Psoas muscle (tissue), 8 donors: ENCODE results near the gene RHOJ. TPM values are rescaled to one million over a fixed set of nuclear protein-coding genes. Genes with fewer than 3 reads are reported as not detected.
A peak's percentile ranks its signal among the peaks of the same experiment; 100 is the strongest.
"Not testable (repeated sequence)": the region's sequence is repeated elsewhere in the genome, so short reads cannot be mapped to it uniquely, and the experiment has no call there.

Experiments
- ATAC-seq, 4 donors: fragments of 200-7000 bp; cut with Tn5 transposase; one replicate each; pipeline ENCODE4 v1.9.1; 2020; ENCODE audit warnings: moderate library complexity in 3 of 4, mild to moderate bottlenecking in 2 of 4
- DNase-seq, 2 donors: peaks; one replicate each; pipeline ENCODE4 v3.0.0-alpha.2; 2020
- H3K27ac ChIP-seq: fragments of 200-600 bp; one replicate; pipeline ENCODE4 v1.8.0; 2022
- H3K27me3 ChIP-seq, 3 donors: fragments of 200-600 bp in 1 of 3; one replicate each; pipeline versions ENCODE4 v1.6.1 to v1.8.0; 2013 to 2022; ENCODE audit warnings: low read length in 2 of 3, mild to moderate bottlenecking in 2 of 3, moderate library complexity in 1 of 3; ENCODE audit not compliant: insufficient read depth in 3 of 3
- H3K36me3 ChIP-seq, 2 donors: fragments of 200-600 bp in 1 of 2; one replicate each; pipeline versions ENCODE4 v1.6.1 to v1.8.0; 2013 to 2022; ENCODE audit warnings: low read depth in 1 of 2, mild to moderate bottlenecking in 1 of 2, moderate library complexity in 1 of 2; ENCODE audit not compliant: insufficient read depth in 1 of 2
- H3K4me1 ChIP-seq: fragments of 200-600 bp; one replicate; pipeline ENCODE4 v1.8.0; 2022
- H3K4me3 ChIP-seq: fragments of 200-600 bp; one replicate; pipeline ENCODE4 v1.8.0; 2022; ENCODE audit warnings: mild to moderate bottlenecking
- H3K9me3 ChIP-seq: fragments of 200-600 bp; one replicate; pipeline ENCODE4 v1.8.0; 2022
- WGBS, 3 donors: extraction: QIAGEN DNeasy Blood & Tissue Kit; methylation state at CpG; one replicate each; pipeline versions ENCODE4 v1.1.6 to v1.1.7; 2013; 5-methylcytosine and 5-hydroxymethylcytosine counted together
- intact Hi-C, 2 donors: fragments of 100-400 bp; cut with DNase I; formaldehyde crosslinking; loops; one replicate each; pipeline versions ENCODE4 v1.11.0 to v1.14.2; 2022
- polyA plus RNA-seq, 3 donors: library from polyadenylated mRNA; stranded (reverse); fragments of 200-250 nt; gene quantifications; one replicate each; pipeline ENCODE4 v1.2.3, GENCODE V29; 2013
- total RNA-seq, 4 donors: library from RNA; stranded (reverse); fragmentation: NEBNext Ultra II Directional in 2 of 4; extraction: Animal tissue kit (Norgen Biotek cat#: 25700) in 2 of 4; gene quantifications; one replicate each; pipeline versions ENCODE4 v1.2.1 to v1.2.4, GENCODE V29; 2021 to 2023
- TF ChIP-seq, protein P1 (sequence below): fragments of 200-600 bp; IDR thresholded peaks from one replicate; pipeline ENCODE4 v1.8.0; 2022; ENCODE audit warnings: antibody characterized with exemption
- donor health status: healthy with polysubstance abuse.
- donor health status: DM: no; HTN: no; CAD: no; lungs with moderate emphysema.
- donor health status: Bipolar disorder and iron deficiency.
- donor health status: healthy.
- donor health status: DM: yes; HTN: yes; CAD: no.
- donor health status: DM: no; HTN: no; CAD: no.
- donor health status: DM: no; HTN: no; CAD: no.
- donor health status: DM: yes; HTN: yes; CAD: no.

RHOJ gene
- total and polyA plus RNA-seq, 7 donors, result 2.2 to 7.5 (median 3.7) TPM

DNA sequence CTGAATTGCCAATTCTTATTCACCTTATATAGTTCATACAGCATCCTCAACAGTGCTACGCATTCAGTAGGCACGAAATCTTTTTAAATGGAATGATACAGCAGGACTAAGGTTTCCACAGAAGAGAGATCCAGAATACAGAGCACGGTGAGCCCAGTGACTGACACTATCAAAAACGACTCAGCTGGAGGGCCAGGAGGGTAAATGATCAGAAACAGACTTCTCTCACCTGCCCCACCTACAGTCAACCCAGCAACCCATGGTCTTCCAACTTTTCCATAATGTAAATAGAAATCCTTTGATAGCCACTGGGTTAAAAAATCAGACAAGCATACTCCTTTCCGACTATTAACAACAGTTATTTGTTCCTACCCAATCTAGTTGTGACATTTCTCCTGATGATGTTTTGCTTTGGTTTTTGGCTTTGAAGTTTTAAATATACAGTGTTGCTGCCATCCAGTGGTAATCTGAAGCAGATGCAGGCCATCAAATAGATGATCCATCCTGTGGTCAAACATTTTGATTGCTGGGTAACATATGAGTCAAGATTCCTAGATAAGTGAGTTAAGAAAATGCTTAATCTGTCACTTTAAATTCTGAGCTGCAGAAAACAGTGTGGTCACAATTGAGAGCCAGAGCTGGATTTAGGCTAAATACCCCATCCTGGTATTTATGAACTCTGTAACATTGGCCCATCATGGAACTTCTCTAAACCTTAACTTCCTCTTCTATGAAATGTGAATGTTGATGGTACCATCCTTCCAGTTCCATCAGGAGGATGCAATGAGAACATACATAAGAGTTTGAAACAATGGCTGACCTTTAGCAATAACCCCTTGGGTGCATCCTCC is 72.5 kb downstream of the RHOJ start:
- ATAC-seq (peak in 1 of 4 donors; percentile 69), DNase-seq (no peak)
- H3K27ac ChIP-seq, result no peak overlapping the region
- TF ChIP-seq, protein P1, sequence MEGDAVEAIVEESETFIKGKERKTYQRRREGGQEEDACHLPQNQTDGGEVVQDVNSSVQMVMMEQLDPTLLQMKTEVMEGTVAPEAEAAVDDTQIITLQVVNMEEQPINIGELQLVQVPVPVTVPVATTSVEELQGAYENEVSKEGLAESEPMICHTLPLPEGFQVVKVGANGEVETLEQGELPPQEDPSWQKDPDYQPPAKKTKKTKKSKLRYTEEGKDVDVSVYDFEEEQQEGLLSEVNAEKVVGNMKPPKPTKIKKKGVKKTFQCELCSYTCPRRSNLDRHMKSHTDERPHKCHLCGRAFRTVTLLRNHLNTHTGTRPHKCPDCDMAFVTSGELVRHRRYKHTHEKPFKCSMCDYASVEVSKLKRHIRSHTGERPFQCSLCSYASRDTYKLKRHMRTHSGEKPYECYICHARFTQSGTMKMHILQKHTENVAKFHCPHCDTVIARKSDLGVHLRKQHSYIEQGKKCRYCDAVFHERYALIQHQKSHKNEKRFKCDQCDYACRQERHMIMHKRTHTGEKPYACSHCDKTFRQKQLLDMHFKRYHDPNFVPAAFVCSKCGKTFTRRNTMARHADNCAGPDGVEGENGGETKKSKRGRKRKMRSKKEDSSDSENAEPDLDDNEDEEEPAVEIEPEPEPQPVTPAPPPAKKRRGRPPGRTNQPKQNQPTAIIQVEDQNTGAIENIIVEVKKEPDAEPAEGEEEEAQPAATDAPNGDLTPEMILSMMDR, result peak; percentile 71
- WGBS, 3 donors, result 36 to 45% (median 37%) methylated on average over 5 of the region's 5 CpGs
- intact Hi-C loops, result loop anchor here (2.0 to 10.0 kb wide), 3 partner anchors 99 to 1112 kb away; no protein-coding TSS in a partner anchor
- H3K27me3 ChIP-seq, result peaks cover 0 to under 1% (median 0%) of the 10 kb centered on the region in 3 donors
- H3K4me1 ChIP-seq, result no peaks in the 10 kb centered on the region
- H3K9me3 ChIP-seq, result no peaks in the 10 kb centered on the region
- H3K36me3 ChIP-seq, result no peaks in the 10 kb centered on the region
- H3K4me3 ChIP-seq, result no peak overlapping the region

DNA sequence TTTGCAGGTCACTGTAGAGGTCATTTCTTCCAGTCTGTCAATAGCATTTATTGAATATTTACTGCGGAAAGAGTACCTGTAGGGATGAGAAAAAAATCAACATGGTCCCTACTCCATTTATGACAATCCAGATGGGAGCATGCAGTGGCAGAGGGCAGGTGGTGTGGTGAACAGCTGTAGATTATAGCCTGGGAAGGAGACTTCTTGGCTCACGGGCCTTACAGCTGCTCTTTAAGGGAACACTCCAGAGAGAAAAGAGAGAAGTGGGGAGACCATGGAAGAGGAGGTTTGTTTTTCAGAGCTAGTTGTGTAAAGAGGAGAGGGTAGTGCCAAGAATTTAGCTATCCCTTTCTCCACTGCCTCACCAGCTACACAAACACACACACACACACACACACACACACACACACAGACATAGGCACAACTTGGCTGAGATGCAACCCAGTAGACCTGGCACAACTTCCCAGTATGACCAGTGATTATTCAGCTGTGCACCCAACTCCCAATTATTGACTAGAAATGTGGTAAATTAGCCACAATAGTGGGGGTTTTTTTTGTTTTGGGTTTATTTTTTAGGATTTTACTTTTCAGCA is 73.4 kb downstream of the RHOJ start:
- no peak for DNase-seq
- WGBS, 3 donors, result 29 to 40% (median 30%) methylated on average over 2 of the region's 2 CpGs
- Histone ChIP-seq H3K36me3 (no peaks in the 10 kb centered on the region), H3K9me3 (no peaks in the 10 kb centered on the region), H3K4me1 (no peaks in the 10 kb centered on the region), H3K4me3 (no peak overlapping the region), H3K27me3 (no peaks in the 10 kb centered on the region), H3K27ac (no peak overlapping the region)
- no peak for ATAC-seq
- TF ChIP-seq, protein P1, result no peak
- intact Hi-C loops, result loop anchor here (2.0 to 10.0 kb wide), 3 partner anchors 100 to 1113 kb away; no protein-coding TSS in a partner anchor

DNA sequence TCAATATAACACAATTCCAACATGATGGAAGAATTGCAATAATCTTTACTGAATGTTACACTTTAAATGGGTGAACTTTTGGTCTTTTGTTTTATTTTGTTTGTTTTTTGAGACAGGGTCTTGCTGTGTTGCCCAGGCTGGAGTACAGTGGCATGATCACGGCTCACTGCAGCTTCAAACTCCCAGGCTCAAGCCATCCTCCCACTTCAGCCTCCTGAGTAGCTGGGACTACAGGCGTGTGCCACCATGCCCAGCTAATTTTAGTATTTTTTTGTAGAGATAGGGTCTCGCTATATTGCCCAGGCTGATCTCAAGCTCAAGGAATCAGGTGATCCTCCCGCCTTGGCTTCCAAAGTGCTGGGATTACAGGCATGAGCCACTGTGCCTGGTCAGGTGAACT is 75.7 kb downstream of the RHOJ start:
- H3K4me1 ChIP-seq, H3K27ac ChIP-seq, H3K9me3 ChIP-seq, ATAC-seq, H3K27me3 ChIP-seq, H3K4me3 ChIP-seq, H3K36me3 ChIP-seq, DNase-seq: not testable (repeated sequence)
- WGBS, 3 donors, result 95 to 99% (median 98%) methylated on average over 4 of the region's 4 CpGs
- intact Hi-C loops, result loop anchor here (5.0 to 10.0 kb wide), 3 partner anchors 103 to 1118 kb away; no protein-coding TSS in a partner anchor

DNA sequence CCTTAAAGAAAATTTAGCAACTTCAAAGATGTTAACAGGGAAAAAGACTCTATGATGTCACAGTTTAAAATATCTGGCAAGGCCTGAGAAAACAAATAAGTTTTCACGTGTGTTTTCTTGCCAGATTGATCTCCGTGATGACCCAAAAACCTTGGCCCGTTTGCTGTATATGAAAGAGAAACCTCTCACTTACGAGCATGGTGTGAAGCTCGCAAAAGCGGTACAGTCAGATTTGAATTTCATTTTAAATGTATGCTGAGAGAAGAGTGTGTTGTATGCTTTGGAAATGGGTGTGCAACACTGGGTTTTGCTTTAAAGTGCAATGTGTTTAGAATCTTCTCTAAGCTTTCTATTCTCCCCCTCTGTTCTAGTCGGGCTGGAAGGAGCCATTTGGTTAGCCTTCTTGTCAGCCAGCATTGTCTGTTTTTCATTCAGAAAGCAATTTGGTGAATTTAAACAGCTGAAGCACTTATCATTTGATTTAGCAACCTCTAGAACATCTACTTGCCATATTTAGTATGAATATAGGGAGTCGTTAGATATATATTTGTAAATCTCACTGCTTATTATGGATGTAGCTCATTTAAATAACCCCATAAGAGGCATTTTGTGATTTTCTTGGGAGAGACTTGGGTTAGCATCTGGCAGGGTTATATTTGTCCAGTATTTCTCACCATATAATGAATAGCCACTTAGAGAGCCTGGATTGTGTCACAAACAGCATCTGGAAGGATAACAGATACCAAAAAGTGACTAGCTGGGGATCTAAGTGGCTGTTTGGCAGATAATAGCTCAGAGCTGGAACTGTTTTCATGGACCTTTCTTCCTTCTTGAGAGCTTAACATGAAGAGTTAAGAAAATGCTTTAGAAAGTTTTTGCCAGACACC is 79.0 kb downstream of the RHOJ start:
- Histone ChIP-seq H3K4me3 (no peak overlapping the region), H3K27me3 (no peaks in the 10 kb centered on the region), H3K36me3 (no peaks in the 10 kb centered on the region), H3K9me3 (no peaks in the 10 kb centered on the region), H3K4me1 (no peaks in the 10 kb centered on the region), H3K27ac (no peak overlapping the region)
- DNase-seq (no peak), ATAC-seq (no peak)
- TF ChIP-seq, protein P1, result no peak
- 54 to 68% (median 64%) methylated on average over 8 of the region's 8 CpGs for WGBS, 3 donors
- intact Hi-C loops, result loop anchor here in 1 of 2 donors (5.0 kb wide), 1 partner anchor 1121 kb away; no protein-coding TSS in a partner anchor
